H1 (cell line): Measurements from ENCODE around the gene GLRA1. TPM values are rescaled to one million over a fixed set of nuclear protein-coding genes. Genes with fewer than 3 reads are reported as not detected.

Experiments used
- ATF2 ChIP-seq: IDR thresholded peaks from 2 replicates; pipeline ENCODE4 v1.6.1; 2012; ENCODE audit warnings: low read length, inconsistent platforms
- EZH2 ChIP-seq: fragments of 200-600 bp; sonication (generic); IDR thresholded peaks from 2 replicates; pipeline ENCODE4 v1.7.1; 2012; ENCODE audit warnings: low read depth, mild to moderate bottlenecking, moderate library complexity, low read length, inconsistent platforms; ENCODE audit not compliant: severe bottlenecking
- HDAC2 ChIP-seq, 2 experiments: fragments of 300-600 bp in 1 of 2; sonication (generic) in 1 of 2; IDR thresholded peaks; 2 replicates each; pipeline ENCODE4 v1.6.1; 2011 to 2012; ENCODE audit warnings: low read depth in 2 of 2, low read length in 2 of 2, mild to moderate bottlenecking in 2 of 2, moderate library complexity in 2 of 2, borderline replicate concordance in 1 of 2, inconsistent platforms in 1 of 2
- polyA plus RNA-seq, 7 experiments: library from polyadenylated mRNA; depleted of rRNA in 3 of 7; stranded (reverse) in 5 of 7; unstranded in 2 of 7; fragments of >200 nt in 5 of 7; fragments of 200-250 nt in 2 of 7; gene quantifications; 1 replicate in 5 of 7; 2 replicates in 1 of 7; 4 replicates in 1 of 7; pipeline versions ENCODE4 v1.2.1 to v1.2.3, GENCODE V29; 2011 to 2013; ENCODE audit warnings: missing spikeins in 2 of 7, mixed read lengths in 2 of 7
- total RNA-seq: library from RNA; stranded (reverse); fragmentation: NEBNext Ultra II Directional; extraction: Animal tissue kit (Norgen Biotek cat#: 25700); gene quantifications from 2 replicates; pipeline ENCODE4 v1.2.1, GENCODE V29; 2021
- TF ChIP-seq, protein P1 (sequence below), 3 experiments: IDR thresholded peaks; 1 replicate in 2 of 3; 2 replicates in 1 of 3; pipeline versions ENCODE4 v1.5.1 to v1.6.1; 2011; ENCODE audit warnings: low read length in 3 of 3, mild to moderate bottlenecking in 3 of 3, inconsistent platforms in 2 of 3, low read depth in 1 of 3, moderate library complexity in 1 of 3; ENCODE audit not compliant: insufficient read depth in 1 of 3; ENCODE audit errors: control extremely low read depth in 1 of 3

The GLRA1 gene
- total and polyA plus RNA-seq, 2 of the 8 experiments (the other 6 are each of a cell fraction or from before 2014, with no cell fraction given): not detected

- TF ChIP-seq, protein P1, sequence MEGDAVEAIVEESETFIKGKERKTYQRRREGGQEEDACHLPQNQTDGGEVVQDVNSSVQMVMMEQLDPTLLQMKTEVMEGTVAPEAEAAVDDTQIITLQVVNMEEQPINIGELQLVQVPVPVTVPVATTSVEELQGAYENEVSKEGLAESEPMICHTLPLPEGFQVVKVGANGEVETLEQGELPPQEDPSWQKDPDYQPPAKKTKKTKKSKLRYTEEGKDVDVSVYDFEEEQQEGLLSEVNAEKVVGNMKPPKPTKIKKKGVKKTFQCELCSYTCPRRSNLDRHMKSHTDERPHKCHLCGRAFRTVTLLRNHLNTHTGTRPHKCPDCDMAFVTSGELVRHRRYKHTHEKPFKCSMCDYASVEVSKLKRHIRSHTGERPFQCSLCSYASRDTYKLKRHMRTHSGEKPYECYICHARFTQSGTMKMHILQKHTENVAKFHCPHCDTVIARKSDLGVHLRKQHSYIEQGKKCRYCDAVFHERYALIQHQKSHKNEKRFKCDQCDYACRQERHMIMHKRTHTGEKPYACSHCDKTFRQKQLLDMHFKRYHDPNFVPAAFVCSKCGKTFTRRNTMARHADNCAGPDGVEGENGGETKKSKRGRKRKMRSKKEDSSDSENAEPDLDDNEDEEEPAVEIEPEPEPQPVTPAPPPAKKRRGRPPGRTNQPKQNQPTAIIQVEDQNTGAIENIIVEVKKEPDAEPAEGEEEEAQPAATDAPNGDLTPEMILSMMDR (IDR thresholded peaks at IDR 0.05; ENCODE audit: control extremely low read depth in 1 of 3, insufficient read depth in 1 of 3, low read depth in 1 of 3, low read length in 3 of 3): no peak
- no peak for TF ChIP-seq HDAC2 (IDR thresholded peaks at IDR 0.05; ENCODE audit: borderline replicate concordance in 1 of 2, low read depth in 2 of 2, low read length in 2 of 2)
- TF ChIP-seq EZH2: no peak
- no peak for TF ChIP-seq ATF2
Observed at GRCh38 chr5:151947931-151948608, 23.4 kb upstream of the GLRA1 start (continued).
